Brain microvascular endothelial cell (primary cell): Measurements from ENCODE around the gene KAZN.

Experiments used
- DNase-seq: peaks from one replicate; pipeline ENCODE4 v3.0.0-alpha.2; 2020
- H3K27ac ChIP-seq: fragments of 250-450 bp; sonication (Bioruptor Pico); 2 replicates; pipeline ENCODE4 v1.5.1; 2020; ENCODE audit warnings: mild to moderate bottlenecking, moderate library complexity
- H3K27me3 ChIP-seq: fragments of 250-450 bp; sonication (Bioruptor Pico); replicated peaks from 2 replicates; pipeline ENCODE4 v1.5.1; 2020; ENCODE audit warnings: mild to moderate bottlenecking
- H3K36me3 ChIP-seq: fragments of 250-450 bp; sonication (Bioruptor Pico); replicated peaks from 2 replicates; pipeline ENCODE4 v1.5.1; 2020; ENCODE audit warnings: mild to moderate bottlenecking
- H3K4me3 ChIP-seq: 2 replicates; pipeline ENCODE4 v1.5.1; 2011; ENCODE audit warnings: low read depth, mild to moderate bottlenecking, control low read depth, low read length, moderate library complexity
- in situ Hi-C: cut with HindIII; loops from 2 replicates; pipeline ENCODE4 v1.10.0; 2017; ENCODE audit warnings: low sequenced_read_pairs, low pct_ligation_motif_present
- TF ChIP-seq, protein P1 (sequence below): IDR thresholded peaks from 2 replicates; pipeline ENCODE4 v1.5.1; 2011; ENCODE audit warnings: low read depth, mild to moderate bottlenecking, moderate library complexity, low read length, control low read depth, inconsistent platforms; ENCODE audit errors: missing control alignments

Gene KAZN

DNA sequence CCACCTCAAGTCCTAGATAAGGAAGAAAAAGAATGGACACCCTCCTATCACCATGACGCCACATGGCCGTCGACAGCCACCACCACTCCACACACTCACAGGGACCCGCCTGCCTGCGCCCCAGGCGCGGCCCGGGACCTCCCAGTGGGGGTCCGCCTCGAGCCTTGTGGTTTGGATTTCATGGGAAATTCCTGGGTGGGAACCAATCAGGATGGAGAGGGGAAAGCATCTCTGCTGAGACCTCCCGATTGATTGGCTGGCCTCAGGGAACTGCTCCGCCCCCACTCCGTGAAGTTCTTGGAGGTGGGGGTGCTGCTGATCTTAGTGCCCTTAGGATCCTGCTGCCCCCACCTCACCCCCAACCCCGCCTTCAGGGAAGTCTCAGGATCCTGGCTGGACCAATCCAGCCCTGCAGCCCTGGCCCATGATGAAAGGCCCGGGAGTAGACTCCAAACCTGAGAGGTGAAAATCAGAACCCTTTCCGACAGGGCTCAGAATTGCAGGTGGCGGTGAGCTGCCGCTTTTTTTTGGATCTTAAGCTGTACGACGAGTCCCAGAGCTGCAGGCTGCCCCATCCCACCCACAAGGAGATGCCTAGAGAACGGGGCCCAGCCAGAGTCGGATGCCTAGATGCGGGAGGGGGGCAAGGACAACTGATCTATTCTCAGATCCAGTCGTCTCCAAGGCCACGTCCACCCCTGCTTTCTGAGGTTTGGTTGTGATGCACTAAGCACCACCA is 526.0 kb downstream of the KAZN start:
- H3K27ac ChIP-seq: no peak overlapping the region
- in situ Hi-C loops: no loop called here
- H3K4me3 ChIP-seq: no peak overlapping the region
- DNase-seq: no peak
- TF ChIP-seq, protein P1, sequence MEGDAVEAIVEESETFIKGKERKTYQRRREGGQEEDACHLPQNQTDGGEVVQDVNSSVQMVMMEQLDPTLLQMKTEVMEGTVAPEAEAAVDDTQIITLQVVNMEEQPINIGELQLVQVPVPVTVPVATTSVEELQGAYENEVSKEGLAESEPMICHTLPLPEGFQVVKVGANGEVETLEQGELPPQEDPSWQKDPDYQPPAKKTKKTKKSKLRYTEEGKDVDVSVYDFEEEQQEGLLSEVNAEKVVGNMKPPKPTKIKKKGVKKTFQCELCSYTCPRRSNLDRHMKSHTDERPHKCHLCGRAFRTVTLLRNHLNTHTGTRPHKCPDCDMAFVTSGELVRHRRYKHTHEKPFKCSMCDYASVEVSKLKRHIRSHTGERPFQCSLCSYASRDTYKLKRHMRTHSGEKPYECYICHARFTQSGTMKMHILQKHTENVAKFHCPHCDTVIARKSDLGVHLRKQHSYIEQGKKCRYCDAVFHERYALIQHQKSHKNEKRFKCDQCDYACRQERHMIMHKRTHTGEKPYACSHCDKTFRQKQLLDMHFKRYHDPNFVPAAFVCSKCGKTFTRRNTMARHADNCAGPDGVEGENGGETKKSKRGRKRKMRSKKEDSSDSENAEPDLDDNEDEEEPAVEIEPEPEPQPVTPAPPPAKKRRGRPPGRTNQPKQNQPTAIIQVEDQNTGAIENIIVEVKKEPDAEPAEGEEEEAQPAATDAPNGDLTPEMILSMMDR: no peak
- peaks cover 2% of the 10 kb centered on the region for H3K27me3 ChIP-seq
- no peaks in the 10 kb centered on the region for H3K36me3 ChIP-seq

DNA sequence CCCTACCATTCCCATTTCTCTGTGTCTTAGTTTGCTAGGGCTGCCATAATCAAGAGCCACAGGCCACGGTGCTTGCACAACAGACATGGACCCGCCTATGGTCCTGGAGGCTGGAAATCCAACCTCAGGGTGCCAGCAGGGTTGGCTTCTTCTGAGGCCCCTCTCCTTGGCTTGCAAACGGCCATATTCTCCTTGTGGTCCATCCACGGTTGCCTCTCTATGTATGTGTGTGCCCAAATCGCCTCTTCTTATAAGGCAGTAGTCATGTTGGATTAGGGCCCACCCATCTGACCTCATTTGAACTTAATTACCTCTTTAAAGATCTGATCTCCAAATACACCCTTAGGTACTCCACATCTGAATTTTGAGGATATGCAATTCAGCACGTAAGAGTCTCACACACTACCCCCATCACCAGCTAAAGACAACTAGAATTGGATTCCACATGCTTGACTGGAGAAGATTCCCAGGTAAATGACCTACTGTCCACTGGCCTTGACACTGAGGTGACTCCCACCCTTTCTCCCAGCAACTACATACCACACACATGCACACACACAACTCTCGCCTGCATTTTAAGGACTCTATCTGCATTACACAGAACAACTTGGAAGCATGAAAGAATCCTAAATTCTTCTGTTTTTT is 526.7 kb downstream of the KAZN start:
- Histone ChIP-seq H3K36me3 (no peaks in the 10 kb centered on the region), H3K4me3 (no peak overlapping the region), H3K27me3 (peaks cover 2% of the 10 kb centered on the region), H3K27ac (no peak overlapping the region)
- in situ Hi-C loops: no loop called here
- no peak for DNase-seq
- TF ChIP-seq, protein P1: no peak

DNA sequence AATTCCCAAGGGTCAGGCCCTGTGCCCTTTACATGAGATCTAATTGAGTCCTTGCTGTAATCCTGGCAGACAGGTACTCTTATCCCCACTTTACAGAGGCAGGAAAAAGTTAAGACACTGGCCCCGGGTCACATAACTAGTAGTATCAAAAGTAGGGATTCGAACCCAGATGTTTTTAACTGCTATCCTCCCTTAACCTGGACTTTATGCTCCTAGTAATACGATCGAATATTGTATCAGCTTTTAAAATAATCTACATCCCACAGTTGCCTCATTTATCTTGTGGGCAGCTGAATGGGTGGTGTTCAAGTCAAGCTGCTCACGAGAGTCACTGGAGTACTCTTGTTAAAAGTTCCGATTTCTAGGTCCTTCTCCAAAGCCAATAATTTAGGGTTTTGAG is 529.6 kb downstream of the KAZN start:
- Histone ChIP-seq H3K27ac (no peak overlapping the region), H3K36me3 (no peaks in the 10 kb centered on the region), H3K4me3 (no peak overlapping the region), H3K27me3 (no peaks in the 10 kb centered on the region)
- in situ Hi-C loops: no loop called here
- no peak for DNase-seq
- TF ChIP-seq, protein P1: no peak

DNA sequence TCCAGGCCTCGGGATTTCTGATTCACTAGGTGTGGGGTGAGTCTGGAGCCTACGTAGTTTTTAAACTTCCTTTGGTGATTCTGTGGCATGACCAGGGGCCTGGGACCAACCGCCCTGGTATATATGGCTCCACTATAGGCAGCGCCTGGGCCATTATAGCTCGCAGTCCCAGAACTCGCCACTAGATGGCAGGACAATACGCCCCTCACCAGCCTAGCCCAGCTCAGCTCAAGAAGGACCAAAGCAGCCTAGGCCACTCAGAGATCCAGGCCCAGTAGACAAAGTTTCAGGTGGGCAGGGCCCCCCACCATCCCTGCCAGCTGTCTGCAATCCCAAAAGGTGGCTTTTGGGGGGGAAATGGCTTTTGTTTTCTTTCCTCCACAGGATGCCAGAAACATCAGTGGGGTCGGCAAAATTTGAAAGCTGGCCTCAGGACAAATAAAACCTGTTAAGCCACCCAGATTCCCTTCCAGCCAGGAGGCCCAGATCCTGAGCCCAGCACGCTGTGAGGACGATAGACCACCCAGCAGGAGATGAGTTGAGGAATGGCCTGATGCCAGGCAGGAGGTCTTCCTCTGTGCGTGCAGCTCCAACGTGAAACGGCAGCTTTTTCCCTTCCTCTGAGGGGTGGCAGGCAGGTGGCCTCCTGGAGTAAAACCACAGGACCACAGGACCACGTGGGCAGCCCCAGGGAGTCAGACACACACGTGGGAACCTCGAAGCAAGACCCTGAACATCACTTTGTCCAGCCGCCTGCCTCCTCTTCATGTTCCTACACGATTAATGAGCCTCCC is 530.2 kb downstream of the KAZN start:
- Histone ChIP-seq H3K4me3 (no peak overlapping the region), H3K27ac (no peak overlapping the region), H3K36me3 (no peaks in the 10 kb centered on the region), H3K27me3 (no peaks in the 10 kb centered on the region)
- DNase-seq: peak; percentile 74
- in situ Hi-C loops: no loop called here
- TF ChIP-seq, protein P1: peak; percentile 94

DNA sequence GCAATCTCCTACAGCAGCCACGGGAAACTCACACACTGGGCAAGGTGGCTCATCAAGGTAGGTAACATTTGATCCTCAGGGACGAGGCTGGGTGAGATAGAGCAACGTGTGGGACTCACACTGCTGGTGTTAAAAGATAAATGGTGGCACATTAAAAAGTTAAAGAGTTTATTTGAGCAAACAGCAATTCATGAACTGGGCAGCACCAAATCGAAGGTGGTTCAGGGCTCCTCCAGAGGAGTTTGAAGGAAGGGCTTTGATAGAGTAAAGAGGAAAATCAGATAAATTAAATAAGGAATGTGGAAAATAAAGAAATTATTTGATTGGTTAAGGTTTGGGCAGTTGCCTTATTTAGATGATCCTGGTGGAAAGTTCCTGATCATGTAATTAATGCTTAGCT is 531.5 kb downstream of the KAZN start:
- H3K27ac ChIP-seq: no peak overlapping the region
- in situ Hi-C loops: no loop called here
- no peak for DNase-seq
- TF ChIP-seq, protein P1: no peak
- no peaks in the 10 kb centered on the region for H3K27me3 ChIP-seq
- H3K36me3 ChIP-seq: no peaks in the 10 kb centered on the region
- no peak overlapping the region for H3K4me3 ChIP-seq
